ENCODE results near the gene DSCAM. TPM values are rescaled to one million over a fixed set of nuclear protein-coding genes. Genes with fewer than 3 reads are reported as not detected.

Gene DSCAM
- total and polyA plus RNA-seq, 2 experiments from 2014 or later, result not detected

GRCh38 chr21:40797410-40797809, 49.5 kb downstream of the DSCAM start:
- Histone ChIP-seq H3K27me3 (replicated peaks; ENCODE audit: insufficient read depth) (no peaks in the 10 kb centered on the region), H4K20me1 (ENCODE audit: insufficient read depth) (no peaks in the 10 kb centered on the region), H3F3A (ENCODE audit: insufficient read depth) (no peaks in the 10 kb centered on the region), H3K9me3 (ENCODE audit: low read depth) (peaks cover 9% of the 10 kb centered on the region), H3K27ac (no peak overlapping the region), H3K9me2 (ENCODE audit: insufficient read depth) (no peaks in the 10 kb centered on the region), H3K4me2 (ENCODE audit: unreplicated experiment) (no peak overlapping the region), H3K9ac (no peak overlapping the region), H3K36me3 (ENCODE audit: low read depth) (no peaks in the 10 kb centered on the region), H3K4me3 (no peak overlapping the region), H3K4me1 (ENCODE audit: insufficient read depth) (no peaks in the 10 kb centered on the region), H3K79me2 (ENCODE audit: insufficient read depth) (no peaks in the 10 kb centered on the region), H2AFZ (no peak overlapping the region)
- no peak for DNase-seq
- TF ChIP-seq EZH2 (IDR thresholded peaks at IDR 0.05; ENCODE audit: insufficient read depth, poor library complexity, severe bottlenecking), result no peak
- TF ChIP-seq EZH2phosphoT487 (IDR thresholded peaks at IDR 0.05; ENCODE audit: insufficient read depth, low read depth), result no peak
- in situ Hi-C loops (cut with MboI), result no loop called here
- 0% methylated on average over 1 of the region's 1 CpG for WGBS, 2 experiments (ENCODE audit: low coverage in 1 of 2, low lambda C conversion rate in 2 of 2, missing lambda C conversion rate in 2 of 2)

- peaks cover 9% of the 10 kb centered on the region for H3K9me3 ChIP-seq (ENCODE audit: low read depth)
- 2 to 4% methylated on average over 1 of the region's 1 CpG for WGBS, 2 experiments (ENCODE audit: low coverage in 1 of 2, low lambda C conversion rate in 2 of 2, missing lambda C conversion rate in 2 of 2)
- no peaks in the 10 kb centered on the region for H3K36me3 ChIP-seq (ENCODE audit: low read depth)
- TF ChIP-seq EZH2phosphoT487 (IDR thresholded peaks at IDR 0.05; ENCODE audit: insufficient read depth, low read depth) (no peak), EZH2 (IDR thresholded peaks at IDR 0.05; ENCODE audit: insufficient read depth, poor library complexity, severe bottlenecking) (no peak)
- no peak overlapping the region for H3K27ac ChIP-seq
- no peaks in the 10 kb centered on the region for H4K20me1 ChIP-seq (ENCODE audit: insufficient read depth)
- no peaks in the 10 kb centered on the region for H3K9me2 ChIP-seq (ENCODE audit: insufficient read depth)
- H3K79me2 ChIP-seq (ENCODE audit: insufficient read depth), result no peaks in the 10 kb centered on the region
- DNase-seq, result no peak
- no peaks in the 10 kb centered on the region for H3F3A ChIP-seq (ENCODE audit: insufficient read depth)
- H3K4me3 ChIP-seq, result no peak overlapping the region
- no peak overlapping the region for H3K4me2 ChIP-seq (ENCODE audit: unreplicated experiment)
- no peak overlapping the region for H2AFZ ChIP-seq
- in situ Hi-C loops (cut with MboI), result no loop called here
- no peak overlapping the region for H3K9ac ChIP-seq
- H3K27me3 ChIP-seq (replicated peaks; ENCODE audit: insufficient read depth), result no peaks in the 10 kb centered on the region
- no peaks in the 10 kb centered on the region for H3K4me1 ChIP-seq (ENCODE audit: insufficient read depth)
Observed at GRCh38 chr21:40796464-40796863, 50.5 kb downstream of the DSCAM start.

- no peaks in the 10 kb centered on the region for H3K36me3 ChIP-seq (ENCODE audit: low read depth)
- no peaks in the 10 kb centered on the region for H3F3A ChIP-seq (ENCODE audit: insufficient read depth)
- H3K79me2 ChIP-seq (ENCODE audit: insufficient read depth), result no peaks in the 10 kb centered on the region
- H3K27ac ChIP-seq, result no peak overlapping the region
- 11 to 15% methylated on average over 3 of the region's 3 CpGs for WGBS, 2 experiments (ENCODE audit: low coverage in 1 of 2, low lambda C conversion rate in 2 of 2, missing lambda C conversion rate in 2 of 2)
- no peak overlapping the region for H3K9ac ChIP-seq
- no peaks in the 10 kb centered on the region for H4K20me1 ChIP-seq (ENCODE audit: insufficient read depth)
- peaks cover 11% of the 10 kb centered on the region for H3K9me3 ChIP-seq (ENCODE audit: low read depth)
- DNase-seq, result no peak
- no peaks in the 10 kb centered on the region for H3K9me2 ChIP-seq (ENCODE audit: insufficient read depth)
- H3K4me1 ChIP-seq (ENCODE audit: insufficient read depth), result no peaks in the 10 kb centered on the region
- TF ChIP-seq EZH2 (IDR thresholded peaks at IDR 0.05; ENCODE audit: insufficient read depth, poor library complexity, severe bottlenecking), result no peak
- TF ChIP-seq EZH2phosphoT487 (IDR thresholded peaks at IDR 0.05; ENCODE audit: insufficient read depth, low read depth), result no peak
- in situ Hi-C loops (cut with MboI), result no loop called here
- H3K4me2 ChIP-seq (ENCODE audit: unreplicated experiment), result no peak overlapping the region
- H3K4me3 ChIP-seq, result no peak overlapping the region
- H2AFZ ChIP-seq, result no peak overlapping the region
- no peaks in the 10 kb centered on the region for H3K27me3 ChIP-seq (replicated peaks; ENCODE audit: insufficient read depth)
Observed at GRCh38 chr21:40795313-40795712, 51.6 kb downstream of the DSCAM start.

GRCh38 chr21:40792691-40793456, 54.1 kb downstream of the DSCAM start:
- no peak for DNase-seq

More at GRCh38 chr21:40792691-40793456, 54.1 kb downstream of the DSCAM start:
- in situ Hi-C loops (cut with MboI), result no loop called here
- Histone ChIP-seq H3K4me3 (no peak overlapping the region), H2AFZ (no peak overlapping the region), H3K4me1 (ENCODE audit: insufficient read depth) (no peaks in the 10 kb centered on the region), H3K9me3 (ENCODE audit: low read depth) (peaks cover 2% of the 10 kb centered on the region), H3K27me3 (replicated peaks; ENCODE audit: insufficient read depth) (no peaks in the 10 kb centered on the region), H3F3A (ENCODE audit: insufficient read depth) (no peaks in the 10 kb centered on the region), H3K4me2 (ENCODE audit: unreplicated experiment) (no peak overlapping the region), H4K20me1 (ENCODE audit: insufficient read depth) (no peaks in the 10 kb centered on the region), H3K36me3 (ENCODE audit: low read depth) (no peaks in the 10 kb centered on the region), H3K27ac (no peak overlapping the region), H3K79me2 (ENCODE audit: insufficient read depth) (no peaks in the 10 kb centered on the region), H3K9ac (no peak overlapping the region), H3K9me2 (ENCODE audit: insufficient read depth) (no peaks in the 10 kb centered on the region)
- TF ChIP-seq EZH2phosphoT487 (IDR thresholded peaks at IDR 0.05; ENCODE audit: insufficient read depth, low read depth) (no peak), EZH2 (IDR thresholded peaks at IDR 0.05; ENCODE audit: insufficient read depth, poor library complexity, severe bottlenecking) (no peak)
- WGBS, 2 experiments (ENCODE audit: low coverage in 1 of 2, low lambda C conversion rate in 2 of 2, missing lambda C conversion rate in 2 of 2), result 3 to 4% methylated on average over 4 of the region's 4 CpGs
